GM21381 (cell line): ENCODE data around the gene MAMLD1.

Experiments
- ATAC-seq: cut with Tn5 transposase; IDR thresholded peaks from one replicate; pipeline ENCODE4 v1.9.1; 2021; ENCODE audit warnings: mild to moderate bottlenecking, moderate library complexity; ENCODE audit not compliant: unreplicated experiment

MAMLD1 gene

DNA sequence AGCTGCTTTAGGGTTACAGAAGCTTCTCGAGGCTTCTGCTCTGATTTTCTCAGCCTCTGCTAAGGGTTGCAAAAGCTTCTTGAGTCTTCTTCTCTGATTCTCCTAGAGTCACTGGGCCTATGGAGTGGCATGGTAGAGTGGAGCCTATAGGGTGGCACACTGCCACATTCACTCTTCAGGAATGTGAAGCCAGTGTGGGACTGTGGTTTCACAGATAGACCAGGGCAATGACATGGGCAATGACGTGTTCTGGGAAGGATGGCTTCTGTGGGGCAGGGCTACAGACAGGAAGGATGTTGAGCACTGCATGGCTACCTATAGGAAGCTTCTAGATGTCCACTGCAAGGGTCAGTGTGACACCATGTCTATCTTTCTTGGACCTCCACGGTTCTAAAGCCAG is 11.0 kb upstream of the MAMLD1 start:
- no peak for ATAC-seq

DNA sequence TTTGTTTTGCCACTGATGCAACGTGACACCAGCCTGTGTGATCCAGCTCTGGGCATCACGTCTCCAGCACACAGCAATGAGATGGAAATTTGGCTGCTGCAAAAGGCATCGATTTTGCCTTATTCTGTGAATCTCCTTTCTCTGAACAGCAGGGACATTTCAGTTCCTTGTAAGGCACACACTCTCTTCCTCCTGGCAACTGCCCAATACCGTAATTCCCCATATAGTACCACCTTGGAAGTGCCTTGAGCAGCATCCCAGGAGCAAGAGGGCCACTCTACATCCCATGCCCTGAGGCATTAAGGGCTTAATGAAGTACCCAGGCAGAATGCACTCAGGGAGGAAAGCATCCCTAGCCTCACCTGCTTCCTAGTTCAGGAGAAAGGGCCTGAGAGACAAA is 10.5 kb upstream of the MAMLD1 start:
- no peak for ATAC-seq

- no peak for ATAC-seq
Measured at GRCh38 chrX:150355913-150356312, 7.2 kb upstream of the MAMLD1 start.

- ATAC-seq: no peak
Measured at GRCh38 chrX:150357790-150358189, 5.3 kb upstream of the MAMLD1 start.

DNA sequence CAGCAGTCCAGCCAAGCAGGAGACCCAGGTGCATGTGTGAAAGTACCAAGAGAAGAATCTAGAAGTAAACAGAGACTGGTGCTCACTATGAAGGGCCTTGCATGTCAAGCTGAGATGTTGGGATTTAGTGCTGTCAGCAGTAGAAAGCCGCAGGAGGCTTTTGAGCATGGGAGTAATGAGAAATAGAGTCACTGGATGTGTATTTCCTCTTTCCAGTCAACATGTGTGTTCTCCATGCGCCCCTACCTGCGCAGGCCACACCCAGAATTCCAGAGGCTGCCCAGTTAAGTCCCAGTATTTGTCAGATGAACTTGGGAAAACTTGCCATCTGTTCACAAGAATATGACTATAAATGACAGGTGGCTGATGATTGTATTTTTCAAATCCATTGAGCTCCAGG is 4.5 kb upstream of the MAMLD1 start:
- no peak for ATAC-seq

DNA sequence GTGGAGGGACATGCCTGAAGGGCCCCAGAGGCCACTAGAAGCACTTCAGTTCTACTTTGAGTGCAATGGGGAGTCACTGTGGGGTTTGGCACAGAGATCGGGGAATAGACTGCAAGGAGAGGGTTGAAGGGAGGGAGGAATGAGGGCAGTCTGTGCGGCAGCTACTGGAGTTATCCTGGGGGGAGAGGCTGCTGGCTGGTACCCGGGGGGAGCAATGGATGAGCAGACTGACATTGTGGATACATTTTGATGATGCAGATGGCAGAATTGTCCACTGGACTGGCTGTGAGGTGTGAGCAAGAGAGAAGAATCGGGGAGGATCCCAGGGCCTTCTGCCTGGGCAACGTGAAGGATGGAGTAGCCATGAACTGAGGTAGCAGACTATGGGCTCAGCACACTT is 2.8 kb upstream of the MAMLD1 start:
- ATAC-seq: no peak

DNA sequence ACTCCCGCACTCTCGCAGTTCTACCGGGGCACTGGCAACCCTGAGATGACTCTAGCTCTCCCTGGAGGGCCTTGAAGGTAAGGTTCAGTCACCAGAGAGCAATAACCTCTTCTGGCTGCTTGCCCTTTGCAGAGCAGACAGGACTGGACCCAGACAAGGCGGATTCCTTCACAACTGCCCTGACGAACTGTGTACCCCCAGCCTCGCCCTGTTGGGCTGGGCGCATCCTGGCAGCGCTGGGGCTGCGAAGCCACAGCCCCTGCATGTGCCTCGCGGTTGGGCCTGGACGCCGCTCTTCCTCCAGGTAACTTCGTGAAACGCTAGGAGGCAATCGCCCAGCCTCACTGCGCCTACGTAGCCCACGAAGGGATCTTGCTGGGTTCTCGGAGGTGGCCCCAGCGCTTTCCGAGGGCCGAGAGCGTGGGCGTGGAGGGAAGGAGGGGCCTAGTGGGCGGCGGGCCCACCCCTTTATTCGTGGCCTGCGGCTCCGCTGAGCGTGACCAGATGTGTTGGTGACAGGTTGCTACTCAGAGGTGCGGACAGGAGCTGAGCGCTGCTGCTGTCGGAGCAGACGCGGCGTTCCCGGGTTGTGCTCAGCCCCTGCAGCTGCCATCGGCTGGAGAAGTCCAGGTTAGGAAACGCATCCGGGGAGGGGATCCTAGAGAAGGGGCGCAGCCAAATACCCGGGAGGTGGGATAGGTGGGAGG is 1.9 kb upstream of the MAMLD1 start:
- no peak for ATAC-seq

- ATAC-seq: no peak
Measured at GRCh38 chrX:150361777-150362351, 1.3 kb upstream of the MAMLD1 start.

GRCh38 chrX:150363561-150364346 is 637 bp downstream of the MAMLD1 start:
- ATAC-seq: no peak

GRCh38 chrX:150364347-150365050 is 1.4 kb downstream of the MAMLD1 start:
- no peak for ATAC-seq

GRCh38 chrX:150365051-150365989 is 2.2 kb downstream of the MAMLD1 start:
- no peak for ATAC-seq

DNA sequence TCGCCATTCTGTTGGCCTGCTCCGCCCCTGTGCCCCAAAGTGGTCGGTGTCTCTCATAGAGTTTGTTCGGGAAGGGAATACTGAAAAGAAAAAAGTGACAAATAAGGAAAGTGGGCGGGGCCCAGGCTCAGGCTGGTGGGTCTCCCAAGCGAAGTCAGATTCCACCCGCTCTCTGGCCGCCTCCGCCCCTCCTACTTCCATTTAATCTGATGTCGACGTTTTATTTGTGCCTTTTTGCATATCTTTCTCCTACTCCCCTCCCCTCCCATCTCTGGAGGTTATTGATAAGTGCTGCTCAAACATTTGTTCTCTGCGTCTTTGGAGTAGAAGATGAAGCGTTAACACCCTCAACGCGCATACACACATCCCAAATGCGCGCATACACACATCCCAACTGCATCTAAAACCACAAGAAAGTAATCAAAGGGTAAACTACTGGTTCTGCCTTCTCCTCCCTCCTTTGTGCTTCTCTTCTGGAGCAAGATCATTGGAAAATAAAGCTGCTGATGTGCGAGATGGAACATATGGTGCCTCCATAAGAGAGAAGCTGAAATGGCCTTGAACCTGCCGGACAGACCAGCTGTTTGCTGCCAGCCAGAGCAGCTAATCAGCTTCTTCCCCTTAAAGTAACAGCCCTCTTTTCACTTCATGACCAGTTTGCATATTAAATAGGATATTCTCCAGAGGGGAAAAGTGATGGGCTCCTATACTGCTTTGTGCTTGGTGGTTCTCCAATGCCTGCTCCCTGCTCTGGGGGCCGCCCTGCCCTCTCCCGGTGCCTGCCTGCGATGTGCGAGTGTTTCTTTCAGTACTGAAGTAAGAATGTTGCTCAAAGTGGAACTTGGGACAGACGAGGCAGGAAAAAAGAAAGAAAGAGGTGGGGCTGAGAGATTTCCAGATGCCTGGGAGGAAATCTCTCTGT is 3.1 kb downstream of the MAMLD1 start:
- ATAC-seq: no peak

DNA sequence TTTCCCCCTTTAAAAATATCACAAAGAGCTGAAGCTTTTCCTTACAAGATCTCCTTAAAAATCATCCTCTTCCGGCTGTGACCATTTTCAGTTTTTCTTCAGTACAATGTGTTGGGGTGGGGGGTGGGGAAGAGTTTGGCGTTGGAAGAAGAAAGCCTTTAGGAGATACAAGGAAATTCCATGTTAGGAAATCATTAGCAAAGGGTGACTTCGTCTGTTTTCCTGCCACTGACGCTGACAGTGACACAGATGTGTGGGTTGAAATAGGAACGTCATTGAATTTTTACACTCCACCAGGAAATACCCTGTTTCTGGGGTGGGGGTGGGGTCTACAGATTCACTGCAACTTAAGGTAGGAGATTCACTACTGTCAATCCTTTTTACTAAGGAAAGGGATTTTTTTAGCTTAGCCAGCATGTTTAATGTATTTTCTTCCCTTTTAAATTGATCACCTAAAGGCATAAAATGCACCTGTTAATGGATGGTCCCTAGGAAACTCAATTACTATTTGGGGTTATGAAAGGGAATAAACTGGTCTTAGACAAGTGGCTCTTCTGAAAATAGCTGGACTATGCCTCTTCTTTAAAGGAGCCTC is 3.9 kb downstream of the MAMLD1 start:
- no peak for ATAC-seq

DNA sequence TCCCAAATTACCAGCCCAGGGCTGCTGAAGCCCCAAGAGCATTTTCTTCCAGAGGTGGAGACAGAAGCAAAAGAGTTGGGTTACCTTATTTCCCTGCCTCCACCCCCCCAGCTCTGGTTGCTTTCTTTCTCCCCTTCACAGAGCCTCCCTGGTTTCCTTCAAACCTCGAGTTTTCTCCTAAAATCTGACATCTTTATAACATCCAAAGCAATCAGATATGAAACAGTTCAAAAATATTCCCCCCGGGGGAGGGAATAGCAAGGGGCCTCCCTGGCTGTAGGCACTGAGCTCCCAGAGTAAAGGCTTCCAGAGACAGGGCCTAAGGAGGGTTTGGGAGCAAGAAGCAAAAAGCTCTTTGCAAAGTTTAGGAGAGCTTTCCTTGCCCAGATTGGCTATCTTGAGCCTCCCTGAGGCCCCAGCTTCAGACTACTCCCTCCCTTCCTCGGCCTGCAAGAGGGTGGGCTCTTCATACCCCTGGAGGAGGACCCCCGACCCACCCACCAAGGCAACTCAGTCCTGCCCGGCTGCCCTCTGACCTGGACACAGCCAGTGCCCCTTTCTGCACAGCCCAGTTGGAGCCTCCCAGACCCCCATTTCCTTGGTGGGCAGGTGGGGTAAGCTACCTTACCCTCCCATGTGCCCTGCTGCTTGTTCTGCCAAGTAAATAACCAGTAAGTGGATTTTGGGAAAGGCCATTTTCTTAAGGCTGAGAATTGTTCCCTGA is 7.6 kb downstream of the MAMLD1 start:
- no peak for ATAC-seq

DNA sequence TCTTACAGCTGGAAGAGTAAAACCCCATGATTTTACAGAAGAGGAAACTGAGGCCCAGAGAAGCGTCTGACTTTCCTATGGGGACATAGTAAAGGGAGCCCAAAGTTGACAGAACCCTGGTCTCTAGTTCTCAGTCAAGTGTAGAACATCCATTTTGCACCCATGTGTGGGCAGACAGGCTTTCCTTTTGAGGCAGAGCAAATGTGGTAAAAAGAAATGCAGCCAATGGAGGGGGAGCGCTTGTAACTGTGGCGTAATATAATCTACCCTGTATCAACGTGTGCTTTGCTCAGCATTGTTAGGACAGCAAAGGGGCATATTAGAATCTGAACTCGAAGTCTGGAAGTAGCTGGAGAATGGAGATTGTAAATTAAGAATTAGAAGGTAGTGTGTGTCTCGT is 8.8 kb downstream of the MAMLD1 start:
- no peak for ATAC-seq

GRCh38 chrX:150372280-150372679 is 9.2 kb downstream of the MAMLD1 start:
- no peak for ATAC-seq

DNA sequence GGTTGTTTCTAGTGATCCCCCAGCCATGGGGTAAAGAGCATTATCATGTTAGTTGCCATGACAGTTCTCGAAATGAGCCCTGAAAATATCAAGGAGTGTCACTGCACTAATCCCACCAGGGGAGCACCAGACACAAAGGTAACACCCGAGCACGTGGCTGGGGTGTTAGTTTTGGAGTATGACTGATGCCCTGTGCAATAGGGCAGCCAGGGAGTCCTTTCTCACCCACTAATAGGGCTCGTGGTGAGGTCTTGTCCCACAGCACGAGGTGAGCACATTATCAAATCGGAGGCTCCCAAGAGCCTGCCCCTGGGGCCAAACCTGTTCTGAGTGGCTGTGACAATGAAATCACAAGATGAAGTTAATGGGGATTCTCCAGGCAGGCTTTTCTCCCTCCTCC is 9.6 kb downstream of the MAMLD1 start:
- ATAC-seq: no peak

GRCh38 chrX:150375243-150375770 is 12.2 kb downstream of the MAMLD1 start:
- no peak for ATAC-seq
